ENCODE results near the gene ACVR2B.

DNA sequence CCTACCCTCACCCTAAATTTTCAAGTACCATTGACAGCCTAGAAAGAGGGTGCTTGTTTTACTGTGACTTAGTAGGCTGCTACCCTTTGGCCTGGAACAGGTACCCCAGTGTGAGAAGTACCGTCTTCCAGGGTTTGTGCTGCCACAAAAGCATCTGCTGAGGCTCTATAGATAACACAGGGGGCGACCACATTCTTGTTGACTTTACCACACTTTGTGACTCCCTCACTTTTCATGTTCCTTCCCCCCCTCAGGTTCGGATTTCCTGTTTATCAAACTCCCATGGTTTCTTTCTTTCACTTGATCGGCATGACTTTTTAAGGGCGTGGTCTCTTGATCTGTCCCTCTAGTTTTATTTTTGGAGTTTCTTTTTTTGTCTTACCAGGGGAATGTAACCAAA is 66.0 kb downstream of the ACVR2B start:
- TF ChIP-seq, protein P1, sequence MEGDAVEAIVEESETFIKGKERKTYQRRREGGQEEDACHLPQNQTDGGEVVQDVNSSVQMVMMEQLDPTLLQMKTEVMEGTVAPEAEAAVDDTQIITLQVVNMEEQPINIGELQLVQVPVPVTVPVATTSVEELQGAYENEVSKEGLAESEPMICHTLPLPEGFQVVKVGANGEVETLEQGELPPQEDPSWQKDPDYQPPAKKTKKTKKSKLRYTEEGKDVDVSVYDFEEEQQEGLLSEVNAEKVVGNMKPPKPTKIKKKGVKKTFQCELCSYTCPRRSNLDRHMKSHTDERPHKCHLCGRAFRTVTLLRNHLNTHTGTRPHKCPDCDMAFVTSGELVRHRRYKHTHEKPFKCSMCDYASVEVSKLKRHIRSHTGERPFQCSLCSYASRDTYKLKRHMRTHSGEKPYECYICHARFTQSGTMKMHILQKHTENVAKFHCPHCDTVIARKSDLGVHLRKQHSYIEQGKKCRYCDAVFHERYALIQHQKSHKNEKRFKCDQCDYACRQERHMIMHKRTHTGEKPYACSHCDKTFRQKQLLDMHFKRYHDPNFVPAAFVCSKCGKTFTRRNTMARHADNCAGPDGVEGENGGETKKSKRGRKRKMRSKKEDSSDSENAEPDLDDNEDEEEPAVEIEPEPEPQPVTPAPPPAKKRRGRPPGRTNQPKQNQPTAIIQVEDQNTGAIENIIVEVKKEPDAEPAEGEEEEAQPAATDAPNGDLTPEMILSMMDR (IDR thresholded peaks at IDR 0.05) = no peak
- TF ChIP-seq POLR2A (IDR thresholded peaks at IDR 0.05) (no peak), EP300 (IDR thresholded peaks at IDR 0.05) (no peak)
